GM21360 (cell line): ENCODE results near the gene TEP1.
"Not testable (repeated sequence)": the region's sequence is repeated elsewhere in the genome, so short reads cannot be mapped to it uniquely, and the experiment has no call there.

Source experiments
- ATAC-seq: cut with Tn5 transposase; IDR thresholded peaks from one replicate; pipeline ENCODE4 v1.9.1; 2021; ENCODE audit warnings: mild to moderate bottlenecking, moderate library complexity; ENCODE audit not compliant: unreplicated experiment

Gene TEP1

DNA sequence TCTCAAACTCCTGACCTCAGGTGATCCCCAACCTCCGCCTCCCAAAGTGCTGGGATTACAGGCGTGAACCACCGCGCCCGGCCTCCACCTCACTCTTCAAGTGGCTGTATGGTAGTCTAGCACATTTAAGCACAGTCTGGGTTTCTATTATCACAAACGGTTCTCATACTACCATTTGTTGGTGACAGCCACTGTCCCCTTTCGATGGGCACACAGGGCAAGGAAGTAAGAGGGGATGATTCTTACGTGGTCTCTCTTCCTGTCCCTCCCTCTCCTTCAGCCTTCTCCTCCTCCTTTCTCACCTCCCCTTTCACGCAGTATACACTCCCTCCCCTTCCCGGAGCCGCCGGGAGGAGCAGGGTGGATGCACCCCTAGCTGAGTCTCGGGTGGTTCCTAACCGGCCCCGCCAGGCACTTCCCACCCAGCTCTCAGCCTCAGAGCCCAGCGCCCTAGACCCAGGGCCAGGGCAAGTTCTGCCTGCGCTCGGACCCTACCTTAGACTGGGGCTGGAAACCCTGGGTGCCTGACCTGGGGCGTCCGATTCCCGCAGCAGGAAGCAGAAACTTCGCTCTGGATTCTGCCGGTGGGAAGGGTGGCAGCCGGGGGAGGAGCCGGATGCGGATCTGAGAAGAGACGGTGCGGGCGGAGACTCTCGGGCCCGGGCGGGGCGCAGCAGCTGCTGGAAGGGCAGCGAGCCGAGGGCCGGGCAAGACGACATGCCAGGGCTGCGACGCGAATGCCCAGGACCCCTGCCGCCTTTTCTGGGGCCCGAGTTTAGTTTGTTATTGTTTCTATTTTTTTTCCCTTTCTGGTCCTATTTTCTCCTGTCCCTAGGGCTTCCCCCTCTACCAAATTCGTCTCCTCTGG, at the start of gene TEP1:
Gene TEP1 (minus strand): TSS at position 626 of the 868 bp plus-strand sequence. CDS start 5,062 bp downstream, outside the sequence.
- peak; percentile 63 for ATAC-seq

DNA sequence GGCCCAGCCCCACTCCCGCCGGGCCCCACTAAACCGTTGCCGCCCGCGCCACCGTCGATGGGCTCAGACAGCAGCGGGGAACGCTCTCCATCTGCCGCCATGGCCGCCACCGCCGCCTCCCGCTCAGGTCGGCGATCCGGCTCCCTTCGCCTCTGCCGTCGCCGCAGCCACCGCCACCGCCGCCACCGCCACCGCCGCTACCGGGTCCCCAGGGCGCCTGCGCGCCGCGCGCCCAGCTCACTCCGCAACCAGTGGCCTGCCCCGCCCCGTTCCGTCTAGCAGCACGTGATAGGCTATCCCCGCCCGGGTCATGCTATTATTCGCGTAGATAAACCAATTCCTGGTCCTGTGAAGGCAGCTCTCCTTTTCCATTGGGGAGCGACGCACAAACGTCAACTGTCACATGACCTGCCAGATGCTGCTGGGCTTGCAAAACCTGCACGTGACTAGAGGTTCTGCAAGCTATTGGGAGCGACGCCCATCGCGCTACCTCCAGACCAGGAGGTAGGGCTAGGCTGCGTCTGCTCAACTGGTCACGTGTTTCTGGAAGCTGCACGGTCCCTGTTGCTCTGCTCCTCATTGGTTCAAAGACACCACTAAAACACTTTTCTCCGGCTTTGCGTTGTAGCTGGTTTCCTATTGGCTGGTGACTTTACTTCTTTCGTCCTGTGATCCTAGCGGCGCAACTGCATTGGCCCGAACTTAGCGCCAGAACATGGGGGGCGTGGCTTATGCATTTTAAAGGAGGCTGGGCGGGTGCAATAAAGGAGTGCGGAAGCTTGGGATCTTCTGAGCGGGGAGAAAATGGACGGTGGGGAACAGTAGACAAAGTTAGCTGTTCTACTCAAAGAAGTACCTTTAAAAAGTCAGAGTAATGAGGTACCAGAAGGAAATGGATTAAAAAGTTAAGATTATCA, 48.2 kb upstream of the TEP1 start, which contains the start of gene PIP4P1:
Gene PIP4P1 (minus strand): TSS at position 210 of the 917 bp plus-strand sequence. CDS start 109 bp downstream, at position 101.
- ATAC-seq = peak; percentile 93

DNA sequence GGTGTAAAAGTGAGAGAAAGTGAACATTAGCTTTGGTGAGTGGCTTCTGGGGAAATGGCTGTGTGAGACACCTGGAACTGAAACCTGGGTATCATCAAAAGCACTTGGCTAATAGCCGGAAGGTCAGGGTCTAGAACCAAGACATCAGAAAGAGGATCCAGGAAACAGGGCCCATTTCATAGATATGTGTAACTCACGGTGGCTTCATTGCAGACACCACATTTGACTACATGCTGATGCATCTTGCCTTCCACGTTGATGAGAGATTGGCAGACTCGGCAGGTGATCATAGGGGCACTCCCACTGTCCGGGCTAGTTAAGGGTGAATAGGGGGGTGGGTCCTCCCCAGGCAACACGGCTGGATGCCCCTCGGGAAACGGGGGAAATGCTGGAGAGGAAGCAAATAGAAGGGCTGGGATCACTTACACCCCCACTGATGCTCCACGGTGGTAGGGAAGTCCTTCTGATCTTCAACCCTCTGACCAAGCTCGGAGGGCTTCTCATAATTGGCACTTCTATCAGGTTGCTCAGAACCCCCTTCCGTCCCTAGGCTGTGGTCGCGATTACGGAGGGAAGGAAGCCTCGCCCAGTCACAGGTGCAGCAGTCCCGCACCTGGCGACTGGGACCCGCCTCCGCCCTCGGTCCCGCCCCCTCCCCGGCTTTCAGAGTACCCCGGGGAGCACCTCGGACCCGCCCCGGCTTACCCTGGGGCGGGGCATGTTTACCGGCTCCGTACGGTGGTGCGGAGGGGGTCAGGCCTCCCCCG, 47.3 kb upstream of the TEP1 start:
- peak; percentile 3 for ATAC-seq

DNA sequence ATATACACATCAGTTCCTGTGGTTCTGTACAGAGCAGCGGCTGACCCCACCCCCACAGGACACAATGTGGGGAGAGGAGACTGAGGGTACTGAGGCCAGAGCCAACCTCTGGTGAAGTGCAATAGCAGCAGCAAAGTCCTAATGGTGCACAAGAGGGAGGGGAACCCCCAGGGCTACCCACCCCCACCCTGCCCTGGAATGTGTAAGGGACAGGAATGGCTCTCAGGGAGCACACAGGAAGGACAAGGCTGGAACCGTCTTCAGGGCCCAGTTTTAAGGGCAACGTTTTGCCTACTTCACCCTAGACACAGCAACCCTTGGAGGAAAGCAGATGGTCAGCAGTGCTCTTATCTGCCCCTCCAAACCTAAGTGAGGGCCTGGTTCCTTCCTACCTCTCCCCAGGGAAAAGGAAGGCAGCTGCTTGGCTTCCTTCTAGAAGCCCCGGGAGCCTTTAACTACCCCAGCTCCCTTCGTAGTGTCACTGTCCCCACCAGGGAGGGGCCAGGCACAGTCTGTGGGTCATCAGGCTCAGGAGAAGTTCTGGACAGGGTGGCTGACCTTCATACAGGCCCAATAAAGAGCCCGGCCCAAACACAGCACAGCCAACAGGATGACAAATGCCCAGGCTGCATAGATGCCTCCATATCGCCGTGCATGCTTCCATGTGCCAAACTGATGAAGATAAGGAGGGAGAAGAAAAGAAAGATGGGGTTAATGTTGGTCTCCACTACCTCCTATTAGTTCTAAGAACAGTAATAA, 44.9 kb upstream of the TEP1 start:
- no peak for ATAC-seq

DNA sequence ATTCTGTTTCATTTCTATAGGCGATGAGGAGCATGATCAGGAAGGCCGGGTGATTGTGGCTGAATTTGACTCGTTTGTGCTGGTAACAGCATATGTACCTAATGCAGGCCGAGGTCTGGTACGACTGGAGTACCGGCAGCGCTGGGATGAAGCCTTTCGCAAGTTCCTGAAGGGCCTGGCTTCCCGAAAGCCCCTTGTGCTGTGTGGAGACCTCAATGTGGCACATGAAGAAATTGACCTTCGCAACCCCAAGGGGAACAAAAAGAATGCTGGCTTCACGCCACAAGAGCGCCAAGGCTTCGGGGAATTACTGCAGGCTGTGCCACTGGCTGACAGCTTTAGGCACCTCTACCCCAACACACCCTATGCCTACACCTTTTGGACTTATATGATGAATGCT, 43.7 kb upstream of the TEP1 start:
- ATAC-seq = no peak

DNA sequence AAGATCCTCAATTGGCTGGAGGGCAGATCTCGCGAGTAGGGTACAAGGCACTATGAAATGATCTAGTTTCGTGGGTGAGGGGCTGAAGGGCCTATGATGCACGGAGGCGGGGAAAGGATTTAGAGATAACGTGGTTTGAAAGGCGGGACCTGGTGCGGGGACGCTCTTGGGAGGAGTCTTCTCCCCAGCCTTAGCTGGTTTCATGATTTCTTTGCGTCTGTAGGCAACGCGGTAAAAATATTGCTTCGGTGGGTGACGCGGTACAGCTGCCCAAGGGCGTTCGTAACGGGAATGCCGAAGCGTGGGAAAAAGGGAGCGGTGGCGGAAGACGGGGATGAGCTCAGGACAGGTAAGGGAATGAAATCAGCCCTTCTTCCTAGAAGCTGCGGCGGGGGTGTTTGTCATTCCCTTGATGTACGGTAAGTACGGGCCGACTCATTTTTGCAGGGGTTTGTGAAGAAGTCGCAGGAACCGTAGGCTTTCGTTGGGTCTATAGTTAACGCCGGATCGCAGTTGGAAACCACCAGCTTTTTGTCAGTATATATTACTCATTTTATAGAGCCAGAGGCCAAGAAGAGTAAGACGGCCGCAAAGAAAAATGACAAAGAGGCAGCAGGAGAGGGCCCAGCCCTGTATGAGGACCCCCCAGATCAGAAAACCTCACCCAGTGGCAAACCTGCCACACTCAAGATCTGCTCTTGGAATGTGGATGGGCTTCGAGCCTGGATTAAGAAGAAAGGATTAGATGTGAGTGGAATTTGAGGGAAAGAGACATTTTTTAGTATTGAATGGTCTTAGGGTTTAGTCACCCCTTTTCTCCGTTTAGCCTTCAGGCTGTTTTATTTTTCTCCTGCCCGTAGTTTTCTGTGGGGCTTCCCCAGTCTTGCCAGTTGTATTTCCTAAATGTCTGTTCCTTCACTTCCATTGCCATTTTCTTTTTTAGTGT, 42.3 kb upstream of the TEP1 start:
- peak; percentile 45 for ATAC-seq

DNA sequence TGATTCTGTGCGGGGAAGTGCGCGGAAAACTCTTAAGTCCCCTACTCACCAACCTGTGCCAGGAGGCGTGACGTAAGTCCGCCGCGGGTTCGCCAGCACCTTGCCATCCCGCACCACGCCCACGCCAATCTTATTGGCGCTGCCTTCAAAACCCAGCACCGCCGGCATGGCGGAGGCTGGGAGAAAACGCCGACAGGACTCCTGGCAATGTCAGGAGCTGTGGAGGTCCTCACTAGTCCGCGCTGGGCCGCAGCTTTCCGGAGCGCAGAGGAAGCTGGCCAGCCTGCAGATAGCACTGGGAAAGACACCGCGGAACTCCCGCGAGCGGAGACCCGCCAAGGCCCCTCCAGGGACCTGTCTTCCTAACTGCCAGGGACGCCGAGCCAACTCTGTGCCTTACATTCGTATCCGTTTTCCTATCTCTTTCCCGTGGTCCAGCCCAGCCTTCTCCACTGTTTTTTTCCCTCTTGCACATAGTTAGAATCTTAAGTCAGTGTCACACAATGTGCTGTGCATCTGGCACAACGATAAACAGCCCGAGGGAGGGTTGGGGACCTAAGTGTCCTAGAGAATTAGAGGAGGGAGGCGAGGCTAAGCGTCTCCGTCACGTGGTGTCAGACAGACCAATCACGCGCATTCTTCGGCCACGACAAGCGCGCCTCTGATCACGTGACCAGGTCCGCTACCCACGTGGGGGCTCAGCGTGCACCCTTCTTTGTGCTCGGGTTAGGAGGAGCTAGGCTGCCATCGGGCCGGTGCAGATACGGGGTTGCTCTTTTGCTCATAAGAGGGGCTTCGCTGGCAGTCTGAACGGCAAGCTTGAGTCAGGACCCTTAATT, 41.4 kb upstream of the TEP1 start, which contains the start of the genes APEX1 and OSGEP:
Gene APEX1 (plus strand): TSS at position 711 of the 839 bp plus-strand sequence. CDS start 420 bp downstream, outside the sequence.
Gene OSGEP (minus strand): TSS at position 297 of the 839 bp plus-strand sequence. CDS start 129 bp downstream, at position 168.
- peak; percentile 83 for ATAC-seq

DNA sequence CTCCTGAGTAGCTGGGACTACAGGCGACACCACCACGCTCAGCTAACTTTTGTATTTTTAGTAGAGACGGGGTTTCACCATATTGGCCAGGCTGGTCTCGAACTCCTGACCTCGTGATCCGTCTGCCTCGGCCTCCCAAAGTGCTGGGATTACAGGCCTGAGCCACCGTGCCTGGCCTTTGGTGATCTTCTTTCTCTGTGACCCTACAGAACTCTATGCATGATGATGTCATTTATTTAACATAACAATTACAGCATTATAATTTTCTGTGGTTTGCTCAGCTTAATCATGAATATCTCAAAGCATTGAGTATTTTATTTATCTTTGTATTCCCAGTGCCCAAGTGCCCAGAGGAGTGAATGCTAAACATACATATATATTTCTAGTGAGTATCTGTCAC, 39.5 kb upstream of the TEP1 start:
- not testable (repeated sequence) for ATAC-seq

DNA sequence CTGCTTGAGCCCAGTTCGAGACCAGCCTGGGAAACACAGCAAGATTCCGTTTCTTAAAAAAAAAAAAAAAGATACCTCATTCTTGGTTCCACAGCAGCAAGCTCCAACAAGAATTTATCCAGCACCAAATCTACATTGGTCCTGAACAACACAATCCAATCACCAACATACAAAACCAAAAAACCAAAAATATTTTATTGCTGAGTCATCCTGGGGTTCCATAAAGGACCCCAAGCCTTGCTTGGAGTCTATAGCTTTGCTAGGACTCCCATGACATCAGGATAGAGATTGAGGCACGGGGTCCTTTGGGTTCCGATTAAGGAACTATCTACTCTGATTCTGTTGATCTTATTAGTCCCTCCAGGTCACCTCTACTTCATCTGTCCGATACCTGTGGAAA, 33.6 kb upstream of the TEP1 start:
- ATAC-seq = no peak

DNA sequence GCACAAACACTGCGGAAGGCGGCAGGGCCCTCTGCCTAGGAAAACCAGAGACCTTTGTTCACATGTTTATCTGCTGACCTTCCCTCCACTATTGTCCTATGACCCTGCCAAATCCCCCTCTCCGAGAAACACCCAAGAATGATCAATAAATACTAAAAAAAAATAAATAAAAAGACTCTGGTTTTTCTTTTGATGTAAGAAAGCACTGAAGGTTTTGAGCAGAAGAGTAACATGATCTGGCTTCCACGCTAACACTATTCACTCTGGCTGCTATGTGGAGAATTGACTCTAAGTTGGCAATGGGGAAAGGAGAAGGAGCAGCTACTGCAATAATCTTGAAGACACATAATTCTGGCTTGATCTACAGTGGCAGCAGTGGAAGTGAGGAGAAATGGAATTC, 30.3 kb upstream of the TEP1 start:
- not testable (repeated sequence) for ATAC-seq

DNA sequence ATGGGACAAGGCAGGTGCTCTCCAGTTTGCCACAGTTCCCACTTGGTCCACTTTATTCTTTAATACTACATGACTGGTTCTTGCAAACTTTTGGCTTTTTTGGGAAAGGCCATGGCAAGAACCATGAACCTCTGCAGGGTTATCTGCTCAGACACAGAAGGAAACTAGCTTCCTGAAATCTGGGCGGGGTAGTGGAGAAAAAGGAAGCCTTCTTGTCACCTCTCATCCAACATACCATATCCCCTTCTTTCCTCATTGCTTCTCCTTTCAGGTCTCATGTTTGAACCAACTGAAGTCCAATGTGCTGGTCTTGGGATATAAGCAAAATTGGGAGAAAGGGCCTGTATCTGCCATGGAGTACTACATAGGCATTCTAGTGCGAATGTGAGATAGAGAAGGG, 28.2 kb upstream of the TEP1 start:
- no peak for ATAC-seq

DNA sequence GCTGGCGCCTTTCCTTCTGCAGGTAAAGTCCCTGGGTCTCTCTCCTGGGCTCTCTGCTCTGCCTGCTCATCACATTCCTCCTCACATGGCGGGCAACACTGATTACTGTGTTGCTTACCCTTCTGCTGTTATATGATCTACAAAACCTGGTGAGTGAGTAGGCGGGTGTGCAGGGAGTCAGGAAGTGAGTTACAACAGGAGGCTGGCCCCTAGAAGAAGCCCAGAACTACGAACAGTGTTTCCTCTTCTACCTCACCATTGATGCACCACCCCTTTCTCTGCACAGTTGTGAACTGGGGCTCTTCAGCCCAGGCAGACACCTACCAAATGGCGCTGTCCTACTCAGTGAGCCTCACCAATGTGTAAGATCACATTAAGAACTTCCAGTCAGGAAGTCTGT, 27.6 kb upstream of the TEP1 start:
- no peak for ATAC-seq

DNA sequence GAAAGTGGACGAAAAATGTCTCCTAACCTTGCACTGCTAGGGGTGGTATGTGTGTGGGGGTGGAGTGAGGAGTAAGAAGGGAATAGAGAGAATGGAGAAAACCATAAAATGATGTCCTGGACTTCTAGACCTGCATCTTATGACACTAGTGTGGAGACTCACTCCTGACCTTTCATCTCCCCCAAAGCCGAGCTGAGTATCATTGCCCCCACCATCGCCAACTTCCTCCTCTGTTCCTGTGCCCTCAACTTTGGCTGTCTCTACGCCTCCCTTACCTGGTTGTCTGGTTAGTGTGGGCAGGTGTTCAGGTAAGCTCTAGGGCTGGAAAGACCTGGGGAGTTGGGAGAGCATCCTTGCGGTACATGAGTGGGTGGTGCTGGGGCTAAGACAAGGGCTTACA, 27.2 kb upstream of the TEP1 start:
- ATAC-seq = no peak

DNA sequence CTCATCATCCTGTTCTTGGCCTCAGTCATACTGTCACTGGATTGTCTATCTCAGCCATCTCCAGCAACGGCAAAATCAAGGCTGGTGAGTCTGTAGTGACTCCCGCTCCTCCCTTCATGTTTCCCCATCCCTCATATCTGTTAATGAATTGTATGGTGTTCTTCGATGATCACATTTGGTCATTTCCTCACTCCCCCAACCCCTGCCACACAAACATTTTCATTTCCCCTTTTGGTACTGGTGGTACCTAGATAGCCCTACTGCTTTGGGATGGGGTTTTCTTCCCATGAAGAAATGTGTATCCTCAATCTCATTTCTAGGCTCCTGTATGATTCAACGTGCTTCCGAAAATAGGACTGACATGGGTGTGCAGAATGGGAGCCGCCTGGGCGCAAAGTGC, 25.4 kb upstream of the TEP1 start:
- ATAC-seq = no peak

DNA sequence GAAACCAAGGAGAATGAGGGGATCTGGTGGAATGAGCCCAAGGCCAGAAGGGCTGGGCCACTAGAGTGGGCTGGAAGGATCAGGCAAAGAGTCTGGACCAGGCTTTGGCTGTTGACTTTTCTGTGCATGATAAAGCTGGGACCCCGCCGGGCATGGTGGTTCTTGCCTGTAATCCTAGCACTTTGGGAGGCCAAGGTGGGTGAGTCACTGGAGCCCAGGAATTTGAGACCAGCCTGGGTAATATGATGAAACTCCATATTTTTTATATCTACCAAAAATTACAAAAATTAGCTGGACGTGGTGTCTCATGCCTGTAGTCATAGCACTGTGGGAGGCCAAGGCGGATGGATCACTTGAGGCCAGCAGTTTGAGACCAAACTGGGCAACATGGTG, 23.1 kb upstream of the TEP1 start:
- ATAC-seq = no peak

DNA sequence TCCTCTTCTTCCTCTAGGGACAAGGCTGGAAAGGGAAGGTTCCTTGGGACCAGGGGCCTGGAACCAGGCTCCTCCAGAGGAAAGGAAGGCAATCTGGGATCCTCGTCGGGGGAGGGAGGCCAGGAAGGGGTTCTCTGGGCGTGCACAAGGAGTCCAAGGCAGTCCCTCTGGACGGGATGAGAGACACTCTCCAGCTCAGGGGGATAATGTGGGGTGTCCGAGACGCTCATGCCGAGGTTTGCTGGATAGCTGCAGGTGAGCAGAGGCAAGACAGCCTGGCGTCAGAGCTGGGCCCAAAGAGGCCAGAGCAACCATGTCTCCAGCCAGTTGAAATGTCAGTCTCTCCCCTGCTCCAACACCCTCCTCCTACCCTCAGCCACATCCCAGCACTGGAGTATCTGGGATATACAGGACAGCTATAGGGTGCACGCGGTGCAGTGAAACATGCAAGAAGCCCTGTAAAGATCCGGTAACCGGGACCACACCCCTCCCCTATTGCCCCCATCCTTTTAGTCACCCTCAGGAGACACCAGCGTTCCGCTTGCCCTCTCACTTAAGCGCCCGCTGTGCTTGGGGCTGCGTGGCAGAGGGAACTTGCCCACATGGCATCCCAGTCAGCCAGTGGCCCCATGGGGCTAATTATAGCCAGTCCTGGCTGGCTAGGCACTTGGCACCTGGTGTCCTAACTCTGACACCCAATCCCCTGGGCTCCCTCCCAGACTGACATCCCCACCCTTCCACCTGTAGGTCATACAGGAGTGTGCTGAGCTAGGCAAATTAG, 22.5 kb upstream of the TEP1 start, which contains the start of gene KLHL33:
Gene KLHL33 (minus strand): TSS at position 585 of the 781 bp plus-strand sequence. CDS start 355 bp downstream, at position 230.
- no peak for ATAC-seq
